Frontal cortex (tissue), 4 donors: ENCODE measurements around the gene MAP3K14. TPM values are rescaled to one million over a fixed set of nuclear protein-coding genes. Genes with fewer than 3 reads are reported as not detected.
A peak's percentile ranks its signal among the peaks of the same experiment; 100 is the strongest.
"Not testable (repeated sequence)": the region's sequence is repeated elsewhere in the genome, so short reads cannot be mapped to it uniquely, and the experiment has no call there.

Source experiments
- DNase-seq, 2 donors: peaks; one replicate each; pipeline ENCODE4 v3.0.0; 2012; ENCODE audit warnings: low spot score in 2 of 2
- FAIRE-seq: peaks from 2 replicates; lab custom pipeline; 2012; peaks lifted over from hg19 to GRCh38; lab: Jason Lieb, UNC
- total RNA-seq: library from RNA; depleted of rRNA; stranded (reverse); fragments of >200 nt; gene quantifications from one replicate; pipeline ENCODE4 v1.2.3, GENCODE V29; 2014
- donor health status: control.
- donor health status: control.
- donor health status: control.

Gene MAP3K14
- total RNA-seq, 1 donor from 2014 or later = 0.82 TPM

DNA sequence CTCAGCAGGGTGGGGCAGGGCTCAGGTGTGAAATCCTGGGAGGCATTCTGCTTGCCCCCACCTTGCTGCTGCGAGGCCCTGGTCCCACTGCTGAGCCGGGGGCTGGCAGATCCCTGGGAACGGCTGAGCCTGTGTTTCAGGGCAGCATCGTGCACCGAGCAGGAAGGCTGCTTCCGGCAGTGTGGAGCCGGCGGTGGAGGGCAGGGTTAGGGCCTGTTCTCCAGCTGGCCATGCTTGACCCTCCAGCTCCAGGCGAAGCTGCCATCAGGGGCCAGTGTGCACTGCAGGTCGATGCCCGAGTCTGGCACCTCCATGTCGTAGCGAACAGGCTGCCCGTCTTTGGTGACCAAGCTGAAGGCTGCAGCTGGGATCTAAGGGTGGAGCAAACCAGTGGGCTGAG lies 52.4 kb downstream of the MAP3K14 start:
- FAIRE-seq (no peak), DNase-seq (no peak)

DNA sequence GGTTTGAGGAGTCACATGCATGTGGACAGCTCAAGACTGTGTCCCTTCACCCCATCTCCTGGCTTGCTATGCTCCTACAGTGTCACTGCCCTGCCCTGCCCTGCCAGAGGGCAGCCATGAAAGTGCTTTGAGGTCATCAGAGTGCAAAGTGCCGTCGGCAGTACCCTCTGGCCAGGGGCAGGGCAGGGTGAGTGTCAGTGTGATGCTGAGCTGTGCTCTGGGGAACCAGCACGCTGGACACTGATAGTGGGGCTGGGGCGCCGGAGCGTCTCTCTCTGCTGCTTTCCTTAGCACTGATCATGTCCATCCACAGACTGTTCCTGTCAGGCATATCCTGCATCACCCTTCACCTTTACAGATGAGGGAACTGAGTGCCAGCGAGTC lies 53.4 kb downstream of the MAP3K14 start:
- FAIRE-seq (no peak), DNase-seq (no peak)

DNA sequence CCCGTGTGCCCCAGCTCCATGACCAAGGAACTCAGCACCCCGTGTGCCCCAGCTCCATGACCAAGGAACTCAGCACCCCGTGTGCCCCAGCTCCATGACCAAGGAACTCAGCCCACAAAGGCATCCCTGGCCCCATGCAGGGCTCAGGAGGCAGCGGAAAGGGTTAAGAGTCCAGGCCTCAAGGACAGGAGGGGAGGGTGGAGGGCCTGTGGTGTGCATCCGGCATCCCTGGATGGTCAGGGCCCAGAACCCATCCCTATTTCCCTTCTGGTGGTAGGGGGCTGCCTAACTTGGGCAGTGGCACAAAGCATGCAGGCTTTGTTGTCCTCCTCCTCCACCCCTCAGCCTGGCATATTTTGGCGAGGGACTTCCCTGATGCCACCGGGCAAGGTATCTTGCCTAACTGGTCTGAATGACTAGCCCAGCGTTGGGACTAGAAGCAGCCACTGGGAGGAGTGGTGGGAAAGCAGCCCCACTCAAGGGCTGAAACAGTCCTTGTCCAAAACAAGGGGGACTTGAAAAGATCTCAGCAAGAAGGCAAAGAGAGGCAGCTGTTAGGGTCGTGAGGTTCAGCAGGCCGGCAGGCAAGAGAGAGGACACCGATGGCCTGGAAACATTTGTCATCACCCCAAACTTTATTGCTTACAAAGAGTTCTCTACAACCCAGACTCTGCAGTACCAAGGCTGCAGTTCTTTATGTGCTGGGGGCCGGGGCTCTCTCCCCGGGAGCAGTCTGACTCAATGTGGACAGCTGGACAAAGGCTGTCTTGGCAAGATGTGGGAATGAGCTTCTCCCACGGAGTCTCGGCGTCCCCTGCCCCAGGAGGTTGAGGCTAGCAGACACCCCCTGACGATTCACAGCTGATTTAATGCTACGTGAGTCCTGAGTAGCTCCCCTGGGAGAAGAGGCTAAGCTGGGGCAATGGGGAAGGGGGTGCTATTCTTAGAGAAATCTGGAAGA lies 54.0 kb downstream of the MAP3K14 start:
- FAIRE-seq = no peak
- DNase-seq = no peak

DNA sequence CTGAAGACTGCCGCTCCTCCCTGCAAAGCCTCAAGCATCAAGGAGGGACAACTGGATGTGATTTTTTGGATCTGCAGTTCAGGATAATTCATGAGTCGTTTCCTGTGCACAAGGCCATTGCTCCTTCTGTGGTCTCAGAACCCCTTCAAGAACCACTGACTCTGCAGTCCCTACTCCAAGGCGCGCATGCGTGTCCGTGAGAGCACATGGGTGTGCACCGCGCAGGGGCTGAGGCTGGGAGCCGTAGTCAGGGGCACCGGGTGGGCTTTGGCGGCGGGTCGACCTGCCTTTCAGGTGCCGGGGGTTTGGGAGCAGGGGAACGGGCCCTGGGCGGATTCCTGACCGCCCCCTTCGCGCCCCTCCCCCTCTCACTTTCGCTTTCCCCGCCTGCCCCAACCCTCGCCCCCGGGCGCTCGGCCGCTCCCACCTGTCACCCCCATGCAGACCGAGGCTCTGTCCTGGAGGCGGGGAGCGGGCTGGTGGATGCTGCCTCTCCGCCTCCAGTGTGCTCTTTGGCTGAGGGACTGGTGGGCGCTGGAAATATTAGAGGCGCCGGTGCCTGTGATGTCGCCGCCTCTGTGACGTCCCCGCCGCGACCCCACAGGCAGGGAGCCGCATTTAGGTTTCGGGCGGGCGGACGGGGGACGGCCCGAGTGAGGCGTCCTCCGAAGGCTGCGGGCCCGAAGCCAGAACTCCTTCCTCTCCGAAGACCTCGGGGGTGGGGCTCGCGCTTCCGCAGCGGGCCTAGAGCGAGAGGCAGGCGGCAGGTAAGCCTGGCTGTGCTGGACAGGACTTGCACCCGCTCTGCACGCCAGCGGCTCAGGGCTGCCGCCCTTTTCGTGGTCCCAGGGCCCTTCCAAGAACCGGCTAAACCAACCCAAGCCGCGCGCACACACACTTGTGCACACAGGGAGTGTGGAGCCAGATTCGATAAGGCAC lies 55.0 kb downstream of the MAP3K14 start, which contains the start of gene SPATA32:
TSS of gene SPATA32 (minus strand) at position 518 of the 939 bp plus-strand sequence. CDS start at position 440, 78 bp downstream.
- no peak for FAIRE-seq

DNA sequence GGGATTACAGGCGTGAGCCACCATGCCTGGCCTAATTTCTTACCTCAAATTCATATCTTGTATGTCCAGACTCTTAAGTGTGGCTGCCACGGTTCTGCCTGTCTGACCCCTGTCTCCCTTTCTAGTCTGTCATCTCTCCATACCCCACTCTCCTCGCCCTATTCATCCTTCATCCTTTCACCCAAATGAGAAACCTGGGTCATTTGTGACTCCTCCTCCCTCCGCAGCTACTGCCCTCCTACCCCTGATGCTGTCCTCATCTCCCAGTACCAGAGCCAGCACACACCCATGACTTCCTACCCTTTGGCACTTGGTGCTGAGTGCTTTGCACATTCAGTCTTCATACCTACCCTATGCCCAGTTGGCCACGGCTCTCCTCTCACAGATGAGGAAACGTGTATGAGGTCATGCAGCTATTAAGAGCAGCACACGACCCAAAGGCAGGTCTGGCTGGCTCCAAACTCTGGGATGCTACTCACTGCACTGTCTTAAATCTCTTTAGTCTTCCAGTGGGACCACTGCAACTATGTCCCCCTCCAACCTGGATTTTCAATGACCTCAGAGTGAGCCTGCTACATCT lies 56.5 kb downstream of the MAP3K14 start:
- no peak for DNase-seq
- no peak for FAIRE-seq

More for the DNA sequence above, 55.0 kb downstream of the MAP3K14 start, which contains the start of gene SPATA32:
- DNase-seq = peak in 1 of 2 donors; percentile 60

DNA sequence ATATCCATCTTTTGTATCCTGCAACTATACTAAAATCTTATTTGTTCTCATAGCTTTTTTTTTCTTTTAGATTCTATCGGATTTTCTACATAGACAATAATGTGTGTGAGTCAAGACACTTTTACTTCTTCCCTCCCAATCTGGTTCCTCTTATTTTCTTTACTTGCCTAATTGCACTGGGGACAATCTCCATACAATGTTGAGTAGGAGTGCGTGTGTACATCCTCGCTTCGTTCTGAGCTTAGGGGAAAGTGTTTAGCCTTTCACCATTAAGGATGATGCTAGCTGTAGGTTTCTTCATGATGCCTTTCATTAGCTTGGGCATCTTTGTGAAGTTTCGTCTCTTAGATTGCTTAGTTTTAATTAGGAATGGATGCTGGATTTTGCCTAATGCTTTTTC lies 57.8 kb downstream of the MAP3K14 start:
- DNase-seq (no peak), FAIRE-seq (no peak)

DNA sequence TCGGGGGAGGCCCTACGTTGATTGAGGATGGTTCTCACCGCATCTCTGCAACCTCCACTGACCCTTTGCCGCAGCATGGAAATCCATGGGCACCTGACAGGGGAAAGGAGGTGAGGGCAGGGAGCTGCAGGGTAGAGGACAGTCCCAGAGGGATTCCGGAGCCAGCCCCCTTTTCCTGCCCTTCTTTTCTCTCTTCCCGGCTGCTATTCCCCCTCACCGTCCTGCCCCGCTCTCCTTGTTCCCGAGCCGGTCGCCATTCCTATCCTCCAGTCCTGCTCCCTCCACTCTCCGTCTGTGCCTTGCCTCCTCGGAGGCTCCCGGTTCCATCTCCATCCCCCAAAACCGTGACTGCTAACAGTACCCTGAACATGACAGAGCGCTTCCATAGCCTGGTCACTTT lies 59.7 kb downstream of the MAP3K14 start:
- FAIRE-seq = no peak
- no peak for DNase-seq

DNA sequence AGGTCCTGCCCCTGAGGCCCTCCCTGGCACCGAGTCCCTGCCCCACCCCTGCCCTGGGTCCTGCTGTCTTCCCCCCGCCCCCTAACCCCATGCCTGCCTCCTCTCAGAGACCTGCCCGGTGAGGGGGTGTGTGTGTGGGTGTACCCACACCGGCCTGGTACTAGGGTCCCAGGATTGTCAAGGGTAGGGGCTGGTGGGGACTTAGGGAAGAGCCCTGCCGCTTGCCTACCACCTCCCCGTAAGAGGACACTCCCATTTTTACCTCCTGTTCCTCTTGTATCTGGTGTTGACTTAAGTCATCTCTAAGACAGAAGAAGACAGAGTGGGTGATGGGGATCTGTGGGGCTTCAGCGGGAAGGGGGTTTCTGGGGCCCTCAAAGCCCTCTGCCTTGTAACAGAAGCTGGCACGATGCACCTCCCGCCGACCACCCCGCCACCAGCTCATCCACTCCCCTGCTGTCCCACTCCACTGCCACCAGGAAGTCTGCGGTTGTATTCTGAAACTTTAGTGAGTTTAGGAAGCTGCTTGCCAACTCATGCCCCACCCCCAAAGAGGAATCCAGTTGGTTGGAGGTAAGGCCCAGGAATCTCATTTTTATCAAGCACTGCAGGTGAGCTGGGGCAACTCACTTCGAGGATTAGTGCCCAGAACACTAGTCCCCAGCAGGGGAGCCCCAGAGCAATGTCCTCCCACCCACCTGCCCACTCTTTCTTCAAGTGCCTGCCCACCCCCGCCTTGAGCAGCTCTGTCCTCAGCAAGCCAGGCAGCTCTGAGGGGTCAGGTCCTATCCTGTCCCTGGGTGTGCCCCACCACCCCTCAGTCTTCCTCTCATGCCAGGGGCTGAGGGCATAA lies 60.5 kb downstream of the MAP3K14 start:
- no peak for FAIRE-seq

DNA sequence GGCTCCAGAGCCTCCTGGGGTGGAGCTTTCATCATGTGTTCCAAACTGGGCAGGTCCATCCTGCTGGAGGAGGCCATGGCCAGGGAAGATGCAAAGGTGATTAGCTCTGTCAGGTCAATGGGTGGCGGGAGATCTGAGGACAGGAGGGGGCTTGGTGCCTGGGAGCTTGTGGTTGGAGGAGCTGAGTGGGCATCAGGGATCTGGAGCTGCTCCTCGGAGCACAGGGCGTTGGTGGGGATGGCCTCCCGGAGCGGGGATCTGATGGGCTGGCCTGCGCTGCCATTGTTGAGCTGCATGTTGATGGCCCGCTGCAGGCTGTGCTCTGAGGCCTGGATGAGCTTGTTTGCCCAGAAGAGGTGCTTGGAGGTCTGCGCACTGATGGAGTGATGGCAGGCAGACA lies 61.5 kb downstream of the MAP3K14 start:
- FAIRE-seq (no peak), DNase-seq (no peak)

More for the DNA sequence above, 60.5 kb downstream of the MAP3K14 start:
- DNase-seq = no peak

DNA sequence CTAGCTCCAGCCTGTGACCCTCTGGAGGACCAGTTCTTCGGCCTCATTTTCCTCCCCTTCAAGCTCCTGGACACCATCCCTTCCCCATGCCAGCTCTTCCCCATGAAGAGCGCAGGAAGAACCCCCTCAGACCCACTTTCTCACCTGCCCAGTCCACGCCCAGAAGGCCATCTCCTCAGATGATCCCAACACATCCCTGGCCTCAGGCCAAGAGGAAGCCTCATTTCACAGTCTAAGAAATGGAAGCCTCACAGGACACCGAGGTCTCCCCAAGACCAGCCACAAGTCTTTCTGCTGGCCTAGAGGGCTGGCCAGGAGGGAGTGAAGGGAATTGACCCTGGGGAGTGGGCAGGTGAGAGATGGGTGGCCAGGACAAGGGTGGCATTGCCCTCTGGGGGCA lies 62.9 kb downstream of the MAP3K14 start:
- FAIRE-seq (no peak), DNase-seq (no peak)

DNA sequence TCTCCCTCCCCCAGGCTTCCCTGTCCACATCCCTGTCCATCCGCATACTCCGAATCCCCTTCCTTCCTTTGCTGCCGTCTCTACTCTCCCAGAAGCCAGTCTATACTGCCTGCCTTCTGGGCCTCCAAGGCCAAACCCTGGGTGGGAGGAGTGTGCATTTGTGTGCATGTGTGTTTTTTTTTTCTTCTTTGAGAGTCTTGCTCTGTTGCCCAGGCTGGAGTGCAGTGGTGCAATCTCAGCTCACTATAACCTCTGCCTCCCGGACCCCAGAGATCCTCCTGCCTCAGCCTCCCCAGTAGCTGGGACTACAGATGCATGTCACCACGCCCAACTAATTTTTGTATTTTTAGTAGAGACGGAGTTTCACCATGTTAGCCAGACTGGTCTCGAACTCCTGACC lies 63.6 kb downstream of the MAP3K14 start:
- FAIRE-seq, DNase-seq: not testable (repeated sequence)

DNA sequence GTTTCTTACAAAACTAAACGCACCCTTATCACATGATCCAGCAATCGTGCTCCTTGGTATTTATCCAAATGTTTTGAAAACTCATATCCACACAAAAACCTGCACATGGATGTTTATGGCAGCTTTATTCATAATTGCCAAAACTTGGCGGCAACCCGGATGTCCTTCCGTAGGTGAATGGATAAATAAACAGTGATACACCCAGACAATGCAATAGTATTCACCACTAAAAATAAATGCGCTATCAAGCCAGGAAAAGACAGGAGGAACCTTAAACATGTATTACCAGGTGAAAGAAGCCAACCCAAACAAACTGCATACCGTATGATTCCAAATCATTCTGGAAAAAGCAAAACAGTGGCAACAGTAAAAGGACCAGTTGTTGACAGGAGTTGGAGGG lies 64.9 kb downstream of the MAP3K14 start:
- no peak for DNase-seq

DNA sequence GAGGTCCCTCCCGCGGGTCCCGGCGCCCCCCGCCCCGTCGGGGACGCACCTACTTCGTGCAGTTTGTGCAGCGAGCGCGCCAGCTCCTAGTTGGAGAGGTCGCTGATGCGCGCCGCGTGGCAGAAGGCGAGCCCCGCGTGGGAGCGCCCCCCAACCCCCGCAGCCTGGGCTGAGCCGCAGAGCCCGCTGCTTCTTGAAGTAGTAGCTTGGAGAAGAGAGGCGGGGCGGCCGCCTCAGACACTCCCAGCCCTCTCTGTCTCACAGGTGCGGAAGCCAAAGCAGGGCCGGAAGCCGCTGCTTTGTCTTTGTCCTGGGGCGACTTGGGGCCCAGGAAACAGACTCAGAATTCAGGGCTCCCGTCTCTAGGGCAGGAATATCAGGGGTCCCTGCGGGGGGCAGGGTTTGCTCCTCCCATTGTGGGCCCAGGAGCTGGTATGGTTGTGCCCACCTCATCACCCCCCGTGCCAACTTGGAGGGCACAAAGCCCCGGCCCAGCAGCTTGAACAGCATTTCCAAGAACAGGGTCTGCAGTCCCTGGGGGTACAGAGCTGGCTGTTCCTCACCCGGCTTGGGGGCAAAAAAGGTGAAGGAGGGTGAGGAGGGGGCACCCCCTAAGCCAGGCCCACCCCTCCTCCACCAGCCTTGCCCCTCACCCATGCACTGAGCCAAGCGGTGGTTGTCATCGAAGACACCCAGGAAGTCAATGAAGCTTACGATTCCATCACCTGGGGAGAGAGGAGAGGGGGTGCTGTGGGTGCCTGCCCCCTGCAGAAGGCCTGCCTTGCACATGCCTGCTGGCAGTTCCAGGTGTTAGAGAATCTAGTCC lies 68.5 kb downstream of the MAP3K14 start:
- DNase-seq (no peak), FAIRE-seq (no peak)

More for the DNA sequence above, 64.9 kb downstream of the MAP3K14 start:
- no peak for FAIRE-seq

DNA sequence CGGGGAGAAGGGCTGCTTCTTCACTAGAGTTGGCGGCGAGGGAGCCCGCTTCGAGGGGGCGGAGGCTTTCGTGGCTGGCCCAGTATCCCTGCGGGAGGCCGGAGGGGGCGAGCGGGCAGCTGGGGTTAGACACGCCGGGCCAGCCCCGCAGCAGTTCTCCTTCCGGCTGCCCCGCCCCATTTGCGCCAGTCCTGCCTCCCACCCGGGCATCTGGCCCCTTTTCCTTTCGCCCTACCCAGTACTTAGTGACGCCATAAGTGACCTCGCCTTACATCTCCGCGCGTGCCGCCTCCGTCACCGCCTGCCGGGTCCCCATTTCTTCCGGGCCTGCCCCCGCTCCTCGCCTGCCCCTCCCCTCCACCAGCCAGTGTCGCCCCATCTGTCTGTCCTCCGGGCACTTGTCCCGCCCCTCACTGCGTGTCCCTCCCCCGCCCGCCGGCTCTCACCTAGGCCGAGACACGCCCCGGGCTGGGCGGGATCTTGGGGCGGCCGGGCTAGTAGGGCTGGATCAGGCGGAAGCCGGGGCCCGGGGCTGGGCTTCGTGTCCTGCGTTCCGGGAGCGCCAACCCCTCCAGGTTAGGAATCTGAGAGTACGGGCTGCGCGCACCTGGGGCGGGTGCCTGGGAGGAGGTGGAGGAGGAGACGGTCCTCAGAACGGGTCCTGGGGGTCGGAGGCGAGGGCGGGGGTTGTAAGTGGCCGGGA lies 69.2 kb downstream of the MAP3K14 start:
- DNase-seq (peak; percentile 71 to 83), FAIRE-seq (no peak)

DNA sequence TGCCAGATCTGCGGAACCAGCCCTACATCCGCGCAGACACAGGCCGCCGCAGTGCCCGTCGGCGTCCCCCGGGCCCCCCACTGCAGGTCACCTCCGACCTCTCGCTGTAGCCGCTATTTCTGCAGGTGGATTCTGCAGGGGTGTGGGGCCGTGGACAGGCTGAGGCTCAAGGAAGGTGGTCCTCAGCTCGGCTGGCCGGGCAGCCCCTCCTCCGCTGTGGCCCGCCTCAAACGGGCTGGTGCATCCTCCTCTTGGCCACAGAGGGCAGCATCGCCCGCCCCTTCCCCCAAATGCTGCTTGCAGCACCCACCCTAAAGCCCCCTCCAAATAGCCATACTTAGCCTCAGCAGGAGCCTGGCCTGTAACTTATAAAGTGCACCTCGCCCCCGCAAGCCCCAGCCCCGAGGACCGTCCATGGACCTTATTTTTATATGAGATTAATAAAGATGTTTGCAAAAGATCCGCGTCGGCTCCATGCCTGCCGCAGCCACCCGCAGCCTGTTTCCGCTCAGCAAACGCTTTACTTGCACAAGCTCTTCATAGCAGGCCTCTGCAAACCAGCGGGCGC lies 69.9 kb downstream of the MAP3K14 start:
- no peak for FAIRE-seq
- no peak for DNase-seq

DNA sequence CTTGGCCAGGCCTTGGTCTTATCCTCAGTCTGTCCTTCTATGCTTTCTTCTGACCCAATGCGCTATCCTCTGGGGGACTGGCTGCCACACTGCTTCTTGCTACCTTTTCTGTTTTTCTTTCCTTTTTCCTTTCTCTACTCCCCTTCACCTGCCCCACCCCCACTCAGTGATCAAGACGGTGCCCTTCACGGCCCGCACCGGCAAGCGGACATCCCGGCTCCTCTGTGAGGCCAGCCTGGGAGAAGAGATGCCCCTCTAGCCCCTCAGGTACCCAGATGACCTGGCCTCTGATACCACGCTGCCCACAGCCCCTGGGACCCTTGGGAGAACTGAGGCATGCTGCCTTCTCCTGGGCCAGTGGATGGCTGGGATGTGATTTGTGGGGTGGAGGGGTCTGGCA lies 70.5 kb downstream of the MAP3K14 start:
- no peak for FAIRE-seq
- no peak for DNase-seq
